SU-DHL-6 (cell line): ENCODE measurements around the gene IFT122.
"Not testable (repeated sequence)": the region's sequence is repeated elsewhere in the genome, so short reads cannot be mapped to it uniquely, and the experiment has no call there.

ENCODE experiments used
- H2AFZ ChIP-seq: fragments of 200-600 bp; sonication (generic); 2 replicates; pipeline ENCODE4 v1.6.1; 2014; ENCODE audit warnings: low read depth, mild to moderate bottlenecking, moderate library complexity, mixed read lengths, antibody characterized with exemption, low read length; ENCODE audit not compliant: severe bottlenecking
- H3F3A ChIP-seq: fragments of 200-600 bp; shearing (Covaris generic); 2 replicates; pipeline ENCODE4 v1.6.0; 2016; ENCODE audit warnings: antibody characterized with exemption, mild to moderate bottlenecking; ENCODE audit not compliant: insufficient read depth
- H3K27ac ChIP-seq: fragments of 200-600 bp; sonication (generic); 2 replicates; pipeline ENCODE4 v1.5.1; 2016; ENCODE audit warnings: low read depth, mild to moderate bottlenecking, low read length, moderate library complexity, mixed read lengths
- H3K27me3 ChIP-seq: fragments of 200-600 bp; sonication (generic), shearing (Covaris generic); 2 replicates; pipeline ENCODE4 v1.6.0; 2014; ENCODE audit warnings: mild to moderate bottlenecking, low read length
- H3K36me3 ChIP-seq: fragments of 200-600 bp; sonication (generic); 2 replicates; pipeline ENCODE4 v1.6.1; 2014; ENCODE audit warnings: mild to moderate bottlenecking, low read length, mixed read lengths
- H3K4me2 ChIP-seq: fragments of 300-600, 200-600 bp; shearing (Covaris generic), sonication (generic); 2 replicates; pipeline ENCODE4 v1.6.0; 2014; ENCODE audit warnings: low read length, low read depth, mild to moderate bottlenecking; ENCODE audit not compliant: poor library complexity, severe bottlenecking
- H3K4me3 ChIP-seq: fragments of 200-600 bp; sonication (generic); 2 replicates; pipeline ENCODE4 v1.5.1; 2014; ENCODE audit warnings: antibody characterized with exemption, low read length, mild to moderate bottlenecking, mixed read lengths; ENCODE audit not compliant: insufficient read depth, poor library complexity, severe bottlenecking
- H3K79me2 ChIP-seq: fragments of 200-600 bp; sonication (generic); 2 replicates; pipeline ENCODE4 v1.6.1; 2014; ENCODE audit warnings: mild to moderate bottlenecking, low read length, moderate library complexity; ENCODE audit not compliant: insufficient read depth
- H3K9ac ChIP-seq: fragments of 200-600 bp; sonication (generic); 2 replicates; pipeline ENCODE4 v1.7.0; 2014; ENCODE audit warnings: mild to moderate bottlenecking, low read length
- H3K9me2 ChIP-seq: fragments of 200-600 bp; sonication (generic); replicated peaks from 2 replicates; pipeline ENCODE4 v1.6.1; 2014; ENCODE audit warnings: low read length; ENCODE audit not compliant: insufficient read depth
- H3K9me3 ChIP-seq: fragments of 200-600 bp; sonication (generic); 2 replicates; pipeline ENCODE4 v1.6.1; 2014; ENCODE audit warnings: low read length, mixed read lengths; ENCODE audit not compliant: insufficient read depth
- H4K20me1 ChIP-seq: fragments of 200-600 bp; sonication (generic); 2 replicates; pipeline ENCODE4 v1.6.1; 2014; ENCODE audit warnings: low read depth, mild to moderate bottlenecking, antibody characterized with exemption, low read length, moderate library complexity, mixed read lengths
- CTCF ChIP-seq: fragments of 200-600 bp; sonication (generic); IDR thresholded peaks from one replicate; pipeline ENCODE4 v1.5.1; 2017; ENCODE audit warnings: antibody characterized with exemption, mild to moderate bottlenecking, low read length, moderate library complexity; ENCODE audit not compliant: insufficient read depth, poor library complexity, severe bottlenecking
- EZH2phosphoT487 ChIP-seq: fragments of 200-600 bp; sonication (generic), shearing (Covaris generic); conservative IDR thresholded peaks from 2 replicates; pipeline ENCODE4 v1.6.1; 2018; ENCODE audit warnings: mild to moderate bottlenecking, antibody characterized with exemption, low read length, moderate library complexity, mixed read lengths

IFT122 gene

GRCh38 chr3:129475863-129476262 lies 35.8 kb downstream of the IFT122 start:
- Histone ChIP-seq H3K36me3 (no peaks in the 10 kb centered on the region), H3K4me2 (no peak overlapping the region), H3K27ac (no peak overlapping the region), H3K9me3 (no peaks in the 10 kb centered on the region), H3K79me2 (no peaks in the 10 kb centered on the region), H3K9ac (no peak overlapping the region), H3F3A (no peaks in the 10 kb centered on the region), H3K4me3 (no peak overlapping the region), H2AFZ (no peak overlapping the region), H3K27me3 (no peaks in the 10 kb centered on the region), H4K20me1 (no peaks in the 10 kb centered on the region), H3K9me2 (no peaks in the 10 kb centered on the region)
- TF ChIP-seq CTCF, result no peak
- no peak for TF ChIP-seq EZH2phosphoT487

- Histone ChIP-seq H3K36me3 (no peaks in the 10 kb centered on the region), H3K27me3 (no peaks in the 10 kb centered on the region), H3K4me2 (no peak overlapping the region)
Observed at GRCh38 chr3:129476586-129476985, 36.6 kb downstream of the IFT122 start.

GRCh38 chr3:129481225-129481765 lies 41.3 kb downstream of the IFT122 start:
- not testable (repeated sequence) for H3F3A ChIP-seq, H3K9ac ChIP-seq, H3K9me3 ChIP-seq, H2AFZ ChIP-seq, H4K20me1 ChIP-seq, H3K4me3 ChIP-seq, H3K27me3 ChIP-seq, H3K27ac ChIP-seq, H3K36me3 ChIP-seq, H3K79me2 ChIP-seq, H3K4me2 ChIP-seq, H3K9me2 ChIP-seq

More at GRCh38 chr3:129476586-129476985, 36.6 kb downstream of the IFT122 start:
- no peak overlapping the region for H3K9ac ChIP-seq
- H3K9me3 ChIP-seq, result no peaks in the 10 kb centered on the region
- H3K4me3 ChIP-seq, result no peak overlapping the region
- H3F3A ChIP-seq, result no peaks in the 10 kb centered on the region
- H3K9me2 ChIP-seq, result no peaks in the 10 kb centered on the region
- no peak overlapping the region for H3K27ac ChIP-seq
- H3K79me2 ChIP-seq, result no peaks in the 10 kb centered on the region
- no peak for TF ChIP-seq EZH2phosphoT487
- H4K20me1 ChIP-seq, result no peaks in the 10 kb centered on the region
- H2AFZ ChIP-seq, result no peak overlapping the region

GRCh38 chr3:129481766-129482332 lies 41.8 kb downstream of the IFT122 start:
- H3K9ac ChIP-seq, result no peak overlapping the region
- no peak overlapping the region for H3K27ac ChIP-seq
- no peaks in the 10 kb centered on the region for H3K79me2 ChIP-seq
- H2AFZ ChIP-seq, result no peak overlapping the region
- H3K4me3 ChIP-seq, result no peak overlapping the region
- H3K36me3 ChIP-seq, result no peaks in the 10 kb centered on the region
- no peaks in the 10 kb centered on the region for H3K9me3 ChIP-seq
- no peak overlapping the region for H3K4me2 ChIP-seq
- no peaks in the 10 kb centered on the region for H3K27me3 ChIP-seq
- no peaks in the 10 kb centered on the region for H3F3A ChIP-seq
- H4K20me1 ChIP-seq, result no peaks in the 10 kb centered on the region
- H3K9me2 ChIP-seq, result no peaks in the 10 kb centered on the region
- TF ChIP-seq CTCF (no peak), EZH2phosphoT487 (no peak)
